Transverse colon (tissue), 4 donors: ENCODE measurements around the gene HTT. TPM values are rescaled to one million over a fixed set of nuclear protein-coding genes. Genes with fewer than 3 reads are reported as not detected.

Source experiments
- DNase-seq: peaks from one replicate; pipeline ENCODE4 v3.0.0-alpha.2; 2019
- H3K27ac ChIP-seq, 4 donors: fragments of 200-600 bp; sonication (generic); 2 replicates each; pipeline ENCODE4 v1.5.1; 2016 to 2018; ENCODE audit warnings: inconsistent platforms in 4 of 4
- H3K27me3 ChIP-seq: fragments of 200-600 bp; sonication (generic); 2 replicates; pipeline ENCODE4 v1.5.1; 2017; ENCODE audit warnings: inconsistent platforms
- H3K36me3 ChIP-seq, 4 donors: fragments of 200-600 bp; sonication (generic); 2 replicates each; pipeline ENCODE4 v1.5.1; 2017 to 2019; ENCODE audit warnings: inconsistent platforms in 4 of 4
- H3K4me1 ChIP-seq, 4 donors: fragments of 200-600 bp; sonication (generic); 2 replicates each; pipeline ENCODE4 v1.5.1; 2017 to 2020; ENCODE audit warnings: inconsistent platforms in 4 of 4
- H3K4me3 ChIP-seq, 4 donors: fragments of 200-600 bp; sonication (generic); 1 replicate in 1 of 4; 2 replicates in 3 of 4; pipeline versions ENCODE4 v1.5.1 to v1.6.1; 2017 to 2019; ENCODE audit warnings: inconsistent platforms in 4 of 4
- H3K9me3 ChIP-seq, 2 donors: fragments of 200-600 bp; sonication (generic); 2 replicates each; pipeline ENCODE4 v1.5.1; 2017 to 2019; ENCODE audit warnings: inconsistent platforms in 2 of 2
- EP300 ChIP-seq: sonication (generic); formaldehyde crosslinking; IDR thresholded peaks from one replicate; pipeline ENCODE4 v1.6.1; 2017; ENCODE audit warnings: antibody characterized with exemption, low read depth
- POLR2A ChIP-seq: fragments of 450-650 bp; IDR thresholded peaks from one replicate; pipeline ENCODE4 v1.6.1; 2016; ENCODE audit warnings: antibody characterized with exemption, mild to moderate bottlenecking, moderate library complexity
- POLR2AphosphoS5 ChIP-seq, 3 donors: sonication (generic); formaldehyde crosslinking; IDR thresholded peaks; one replicate each; pipeline ENCODE4 v1.6.1; 2016; ENCODE audit warnings: antibody characterized with exemption in 3 of 3
- WGBS, 2 donors: methylation state at CpG; one replicate each; pipeline ENCODE4 v1.1.5; 2018; ENCODE audit warnings: low coverage in 1 of 2; 5-methylcytosine and 5-hydroxymethylcytosine counted together
- in situ Hi-C, 4 donors: fragments of 200-750 bp; cut with MboI; loops; one replicate each; pipeline versions ENCODE4 v1.15.0 to v1.15.1; 2017; ENCODE audit warnings: low sequenced_read_pairs in 3 of 4, low pct_ligation_motif_present in 1 of 4, low pct_unique_long_range_greater_than_20kb in 1 of 4
- intact Hi-C: fragments of 100-400 bp; cut with DNase I; formaldehyde crosslinking; loops from one replicate; pipeline ENCODE4 v1.15.1; 2023; ENCODE audit warnings: low total_unique reads
- total RNA-seq, 4 donors: library from RNA; depleted of rRNA; stranded (reverse); fragments of >200 nt; gene quantifications; one replicate each; pipeline ENCODE4 v1.1.0, GENCODE V29; 2016
- TF ChIP-seq, protein P1 (sequence below), 5 experiments: fragments of 200-600 bp in 3 of 5; fragments of 450-650 bp in 2 of 5; sonication (generic) in 3 of 5; IDR thresholded peaks; 1 replicate in 2 of 5; 2 replicates in 3 of 5; pipeline ENCODE4 v1.5.1; 2016 to 2017; ENCODE audit warnings: antibody characterized with exemption in 5 of 5, inconsistent platforms in 3 of 5, mild to moderate bottlenecking in 2 of 5, moderate library complexity in 1 of 5

HTT gene
- total RNA-seq, 4 donors from 2014 or later: 40.0 to 111 (median 79.4) TPM

DNA sequence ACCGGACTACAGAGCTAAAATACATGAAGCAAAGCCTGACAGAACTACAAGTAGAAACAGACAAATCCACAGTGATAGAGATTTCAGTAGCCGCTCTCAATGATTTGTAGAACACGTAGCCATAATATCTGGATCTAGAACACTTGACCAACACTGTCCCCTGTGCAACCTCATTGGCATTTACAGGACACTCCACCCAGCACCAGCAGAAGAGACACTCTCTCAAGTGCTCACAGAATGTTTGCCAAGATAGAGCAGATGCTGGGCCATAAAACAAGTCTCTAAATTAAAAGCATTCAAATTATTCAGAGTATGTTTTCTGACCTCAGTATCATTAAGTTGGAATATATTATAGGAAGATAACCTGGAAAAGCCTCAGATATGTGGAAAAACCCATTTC, 21.7 kb downstream of the HTT start:
- H3K4me1 ChIP-seq: peaks cover 0 to 4% (median 0%) of the 10 kb centered on the region in 4 donors
- no peak overlapping the region for H3K4me3 ChIP-seq
- no peaks in the 10 kb centered on the region for H3K27me3 ChIP-seq
- no peak for DNase-seq
- H3K27ac ChIP-seq: no peak overlapping the region
- in situ Hi-C loops (no loop called here), intact Hi-C loops (no loop called here)
- H3K9me3 ChIP-seq: no peaks in the 10 kb centered on the region
- H3K36me3 ChIP-seq: peaks cover 0 to 18% (median 3%) of the 10 kb centered on the region in 4 donors
- TF ChIP-seq POLR2AphosphoS5 (IDR thresholded peaks at IDR 0.05): no peak
- no peak for TF ChIP-seq EP300
- TF ChIP-seq POLR2A: no peak
- TF ChIP-seq, protein P1, sequence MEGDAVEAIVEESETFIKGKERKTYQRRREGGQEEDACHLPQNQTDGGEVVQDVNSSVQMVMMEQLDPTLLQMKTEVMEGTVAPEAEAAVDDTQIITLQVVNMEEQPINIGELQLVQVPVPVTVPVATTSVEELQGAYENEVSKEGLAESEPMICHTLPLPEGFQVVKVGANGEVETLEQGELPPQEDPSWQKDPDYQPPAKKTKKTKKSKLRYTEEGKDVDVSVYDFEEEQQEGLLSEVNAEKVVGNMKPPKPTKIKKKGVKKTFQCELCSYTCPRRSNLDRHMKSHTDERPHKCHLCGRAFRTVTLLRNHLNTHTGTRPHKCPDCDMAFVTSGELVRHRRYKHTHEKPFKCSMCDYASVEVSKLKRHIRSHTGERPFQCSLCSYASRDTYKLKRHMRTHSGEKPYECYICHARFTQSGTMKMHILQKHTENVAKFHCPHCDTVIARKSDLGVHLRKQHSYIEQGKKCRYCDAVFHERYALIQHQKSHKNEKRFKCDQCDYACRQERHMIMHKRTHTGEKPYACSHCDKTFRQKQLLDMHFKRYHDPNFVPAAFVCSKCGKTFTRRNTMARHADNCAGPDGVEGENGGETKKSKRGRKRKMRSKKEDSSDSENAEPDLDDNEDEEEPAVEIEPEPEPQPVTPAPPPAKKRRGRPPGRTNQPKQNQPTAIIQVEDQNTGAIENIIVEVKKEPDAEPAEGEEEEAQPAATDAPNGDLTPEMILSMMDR (IDR thresholded peaks at IDR 0.05): no peak
- 92 to 97% methylated on average over 3 of the region's 3 CpGs for WGBS, 2 donors

DNA sequence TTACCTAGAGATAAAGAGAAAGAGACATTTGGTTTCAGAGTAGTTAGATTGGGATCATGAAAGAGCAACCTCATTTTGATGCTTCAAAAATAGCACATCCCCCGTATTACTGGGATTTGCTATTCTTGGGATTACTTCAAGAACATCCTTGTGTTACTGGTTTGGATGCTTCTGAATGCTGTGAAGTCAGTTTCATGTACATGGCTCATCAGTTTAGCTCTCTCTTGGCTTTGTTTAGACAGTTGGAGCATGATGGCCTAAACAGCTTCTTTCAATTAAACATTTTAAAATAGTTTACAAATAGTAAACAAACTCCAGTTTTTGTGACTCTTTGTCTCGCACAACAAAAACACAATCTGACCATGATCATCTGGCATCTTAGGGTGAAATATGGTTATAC, 23.9 kb downstream of the HTT start:
- in situ Hi-C loops: no loop called here
- peaks cover 0 to 18% (median 3%) of the 10 kb centered on the region in 4 donors for H3K36me3 ChIP-seq
- 69 to 73% methylated on average over 2 of the region's 2 CpGs for WGBS, 2 donors

DNA sequence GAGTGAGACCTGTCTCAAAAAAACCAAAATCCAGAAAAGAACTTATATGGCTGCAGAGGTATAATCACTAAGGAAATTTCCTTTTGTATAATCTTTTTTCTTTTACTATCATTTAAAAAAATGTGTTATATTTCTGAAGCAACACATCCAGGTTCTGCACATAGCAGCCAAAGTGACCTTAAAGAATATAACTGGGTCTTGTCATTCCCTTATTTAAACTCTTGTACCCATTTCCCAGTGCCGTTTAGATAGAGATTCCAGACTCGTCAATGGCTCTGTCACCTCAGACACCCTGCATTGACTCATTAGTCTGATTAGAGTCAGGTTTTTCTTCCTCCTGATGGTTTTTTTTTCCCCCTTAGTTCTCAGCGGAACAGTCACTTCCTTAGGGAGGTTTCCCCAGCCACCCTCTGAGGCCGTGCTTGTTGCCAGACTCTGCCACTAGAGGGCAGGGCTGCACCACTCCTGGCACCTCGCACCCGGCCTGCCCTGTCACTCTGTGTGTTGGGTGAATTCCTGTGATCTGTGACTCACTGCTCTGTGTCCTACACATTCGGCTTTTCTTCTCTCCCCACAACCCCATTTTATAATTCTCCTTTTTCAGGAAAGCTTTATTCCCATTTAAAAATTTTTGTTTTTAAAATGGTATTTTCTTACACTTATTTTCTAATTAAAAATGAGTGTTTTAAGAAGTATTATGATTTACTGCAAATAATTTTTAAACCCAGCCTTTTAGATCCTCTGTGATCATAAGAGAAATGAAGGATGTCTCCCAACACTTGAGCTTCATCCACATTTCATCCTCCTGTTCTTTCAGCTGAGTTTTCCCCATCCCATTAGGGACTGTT, 32.1 kb downstream of the HTT start:
- peak overlapping the region; percentile 31 to 55 (median 49) for H3K27ac ChIP-seq
- no peaks in the 10 kb centered on the region for H3K27me3 ChIP-seq
- no peaks in the 10 kb centered on the region for H3K9me3 ChIP-seq
- in situ Hi-C loops (no loop called here), intact Hi-C loops (loop anchor here (5.0 kb wide), 1 partner anchor 336 kb away; the partner anchor contains the start of gene HGFAC)
- H3K4me3 ChIP-seq: no peak overlapping the region
- DNase-seq: peak; percentile 87
- peaks cover 0 to 13% (median 0%) of the 10 kb centered on the region in 4 donors for H3K4me1 ChIP-seq
- TF ChIP-seq POLR2A (no peak), EP300 (no peak), POLR2AphosphoS5 (IDR thresholded peaks at IDR 0.05) (peak in 1 of 3 donors; percentile 52)
- TF ChIP-seq, protein P1 (IDR thresholded peaks at IDR 0.05): peak; percentile 88 to 94 (median 91)
- 3% methylated on average over 7 of the region's 7 CpGs for WGBS, 2 donors
- peaks cover 0 to 46% (median 0%) of the 10 kb centered on the region in 4 donors for H3K36me3 ChIP-seq

More for the DNA sequence above, 23.9 kb downstream of the HTT start:
- H3K27ac ChIP-seq: no peak overlapping the region
- no peak for TF ChIP-seq EP300
- no peak for TF ChIP-seq POLR2A
- no peak for TF ChIP-seq POLR2AphosphoS5 (IDR thresholded peaks at IDR 0.05)
- TF ChIP-seq, protein P1 (IDR thresholded peaks at IDR 0.05): no peak
- no peaks in the 10 kb centered on the region for H3K4me1 ChIP-seq
- DNase-seq: no peak
- no peaks in the 10 kb centered on the region for H3K9me3 ChIP-seq
- no peak overlapping the region for H3K4me3 ChIP-seq
- intact Hi-C loops: no loop called here
- H3K27me3 ChIP-seq: no peaks in the 10 kb centered on the region

DNA sequence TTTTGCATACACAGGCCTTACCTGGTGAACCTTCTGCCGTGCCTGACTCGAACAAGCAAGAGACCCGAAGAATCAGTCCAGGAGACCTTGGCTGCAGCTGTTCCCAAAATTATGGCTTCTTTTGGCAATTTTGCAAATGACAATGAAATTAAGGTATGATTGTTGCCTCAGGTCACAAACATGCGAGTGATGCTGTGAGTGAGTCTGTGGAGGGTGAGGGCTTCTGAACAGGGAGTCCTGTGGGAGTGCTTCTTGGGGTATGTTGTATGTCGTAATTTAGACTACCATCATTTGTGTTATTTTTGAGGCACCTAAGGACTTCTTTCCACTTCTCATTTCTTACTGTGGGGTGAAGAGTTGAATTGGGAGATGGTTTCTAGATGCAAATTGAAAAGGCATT, 32.8 kb downstream of the HTT start:
- intact Hi-C loops: loop anchor here (5.0 kb wide), 1 partner anchor 335 kb away; the partner anchor contains the start of gene HGFAC
- no peak overlapping the region for H3K4me3 ChIP-seq
- in situ Hi-C loops: no loop called here
- H3K27ac ChIP-seq: peak overlapping the region; percentile 31 to 55 (median 49)
- peaks cover 0 to 46% (median 0%) of the 10 kb centered on the region in 4 donors for H3K36me3 ChIP-seq
- peaks cover 0 to 13% (median 0%) of the 10 kb centered on the region in 4 donors for H3K4me1 ChIP-seq
- no peak for DNase-seq
- H3K27me3 ChIP-seq: no peaks in the 10 kb centered on the region
- WGBS, 2 donors: 93 to 94% methylated on average over 5 of the region's 5 CpGs
- H3K9me3 ChIP-seq: no peaks in the 10 kb centered on the region
- TF ChIP-seq EP300: no peak
- no peak for TF ChIP-seq POLR2A
- TF ChIP-seq, protein P1 (IDR thresholded peaks at IDR 0.05): no peak
- no peak for TF ChIP-seq POLR2AphosphoS5 (IDR thresholded peaks at IDR 0.05)
